ENCODE results near the gene CACNA2D4. TPM values are rescaled to one million over a fixed set of nuclear protein-coding genes. Genes with fewer than 3 reads are reported as not detected.

CACNA2D4 gene
- total RNA-seq, 1 donor from 2014 or later, result 2.8 TPM

DNA sequence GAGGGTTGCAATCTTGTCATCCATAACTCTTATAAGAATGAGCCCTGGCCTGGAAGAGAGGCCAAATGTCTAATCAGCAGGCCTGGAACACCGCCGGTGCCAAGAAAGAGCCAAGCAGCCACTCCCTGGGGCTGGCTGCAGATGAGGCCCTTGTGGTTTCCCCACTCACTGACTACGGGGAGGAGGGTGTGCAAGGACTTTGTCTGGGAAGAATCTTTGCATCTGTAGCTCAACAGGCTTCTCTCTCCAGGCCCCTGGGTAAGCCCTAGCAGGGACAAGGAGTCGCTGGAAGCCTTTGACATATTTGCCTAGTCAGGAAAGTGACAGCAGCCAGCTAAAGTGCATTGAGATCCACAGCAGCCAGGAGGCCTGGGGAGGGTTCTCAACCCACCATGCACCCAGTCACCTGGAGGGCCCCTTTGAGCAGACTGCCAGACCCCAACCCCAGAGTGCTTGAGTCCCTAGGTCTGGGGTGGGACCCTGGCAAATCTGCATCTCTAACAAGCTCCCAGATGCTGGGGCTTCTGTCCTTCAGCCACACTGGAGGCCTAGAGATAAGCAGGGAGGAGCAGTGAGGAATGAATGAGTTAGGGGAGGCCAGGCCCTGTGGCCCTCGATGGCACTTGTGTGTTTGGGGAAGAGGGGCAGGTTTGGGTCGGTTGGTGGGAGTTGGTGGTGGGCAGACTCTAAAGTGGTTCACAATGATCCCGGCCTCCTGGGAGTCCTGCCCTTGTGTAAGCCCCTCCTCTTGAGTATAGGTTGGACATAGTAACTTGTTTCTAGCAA, 112.0 kb downstream of the CACNA2D4 start:
- ATAC-seq (ENCODE audit: low read depth) (no peak), DNase-seq (no peak)
- Mint-ChIP-seq H3K4me1 (peaks cover 5% of the 10 kb centered on the region), H3K27ac (no peak overlapping the region), H3K36me3 (ENCODE audit: low read depth) (no peaks in the 10 kb centered on the region), H3K27me3 (peaks cover 2% of the 10 kb centered on the region), H3K4me3 (no peak overlapping the region), H3K9me3 (peaks cover 2% of the 10 kb centered on the region)
- ChIA-PET POLR2A (no interaction called here), CTCF (no interaction called here)
- TF ChIP-seq, protein P1, sequence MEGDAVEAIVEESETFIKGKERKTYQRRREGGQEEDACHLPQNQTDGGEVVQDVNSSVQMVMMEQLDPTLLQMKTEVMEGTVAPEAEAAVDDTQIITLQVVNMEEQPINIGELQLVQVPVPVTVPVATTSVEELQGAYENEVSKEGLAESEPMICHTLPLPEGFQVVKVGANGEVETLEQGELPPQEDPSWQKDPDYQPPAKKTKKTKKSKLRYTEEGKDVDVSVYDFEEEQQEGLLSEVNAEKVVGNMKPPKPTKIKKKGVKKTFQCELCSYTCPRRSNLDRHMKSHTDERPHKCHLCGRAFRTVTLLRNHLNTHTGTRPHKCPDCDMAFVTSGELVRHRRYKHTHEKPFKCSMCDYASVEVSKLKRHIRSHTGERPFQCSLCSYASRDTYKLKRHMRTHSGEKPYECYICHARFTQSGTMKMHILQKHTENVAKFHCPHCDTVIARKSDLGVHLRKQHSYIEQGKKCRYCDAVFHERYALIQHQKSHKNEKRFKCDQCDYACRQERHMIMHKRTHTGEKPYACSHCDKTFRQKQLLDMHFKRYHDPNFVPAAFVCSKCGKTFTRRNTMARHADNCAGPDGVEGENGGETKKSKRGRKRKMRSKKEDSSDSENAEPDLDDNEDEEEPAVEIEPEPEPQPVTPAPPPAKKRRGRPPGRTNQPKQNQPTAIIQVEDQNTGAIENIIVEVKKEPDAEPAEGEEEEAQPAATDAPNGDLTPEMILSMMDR (IDR thresholded peaks at IDR 0.05), result no peak
- intact Hi-C loops (cut with micrococcal nuclease), result no loop called here

DNA sequence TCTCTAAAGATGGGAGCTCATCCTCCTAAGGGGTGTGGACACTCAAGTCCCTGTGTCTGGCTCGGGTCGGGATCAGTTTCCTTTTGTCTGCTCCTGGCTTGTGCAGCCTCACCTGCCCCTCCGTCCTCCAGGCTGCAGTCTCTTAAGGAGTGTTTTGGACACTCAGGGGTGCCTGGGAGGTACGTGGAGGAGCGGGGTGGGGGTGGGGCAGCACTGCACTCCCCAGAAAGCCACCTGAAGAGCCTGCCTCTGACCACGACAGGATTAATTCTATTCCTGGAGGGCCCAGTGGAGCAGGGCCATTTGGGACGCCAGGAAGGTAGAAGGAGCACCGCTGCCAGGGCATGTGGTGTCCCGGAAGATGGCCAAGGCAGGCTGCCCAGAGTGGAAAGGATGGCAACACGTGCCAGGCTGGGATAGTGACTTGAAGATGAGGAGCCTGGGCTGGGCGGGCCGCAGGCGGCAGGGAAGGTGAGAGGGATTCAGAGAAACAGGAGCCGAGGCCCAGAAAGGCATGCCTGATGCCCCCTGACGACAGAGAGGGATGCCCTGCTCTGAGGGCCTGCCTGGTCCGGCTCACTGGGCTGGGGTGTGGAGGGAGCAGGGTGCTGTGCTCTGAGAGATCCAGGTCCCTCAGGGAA, 112.9 kb downstream of the CACNA2D4 start:
- ATAC-seq (ENCODE audit: low read depth), result no peak
- H3K27ac Mint-ChIP-seq, result no peak overlapping the region
- ChIA-PET CTCF (no interaction called here), POLR2A (no interaction called here)
- H3K9me3 Mint-ChIP-seq, result peaks cover 2% of the 10 kb centered on the region
- intact Hi-C loops (cut with micrococcal nuclease), result loop anchor here (2.0 kb wide), 1 partner anchor 37 kb away; no protein-coding TSS in a partner anchor
- H3K4me1 Mint-ChIP-seq, result peaks cover 15% of the 10 kb centered on the region
- H3K36me3 Mint-ChIP-seq (ENCODE audit: low read depth), result no peaks in the 10 kb centered on the region
- peaks cover 2% of the 10 kb centered on the region for H3K27me3 Mint-ChIP-seq
- TF ChIP-seq, protein P1 (IDR thresholded peaks at IDR 0.05), result no peak
- H3K4me3 Mint-ChIP-seq, result no peak overlapping the region
- DNase-seq, result no peak

DNA sequence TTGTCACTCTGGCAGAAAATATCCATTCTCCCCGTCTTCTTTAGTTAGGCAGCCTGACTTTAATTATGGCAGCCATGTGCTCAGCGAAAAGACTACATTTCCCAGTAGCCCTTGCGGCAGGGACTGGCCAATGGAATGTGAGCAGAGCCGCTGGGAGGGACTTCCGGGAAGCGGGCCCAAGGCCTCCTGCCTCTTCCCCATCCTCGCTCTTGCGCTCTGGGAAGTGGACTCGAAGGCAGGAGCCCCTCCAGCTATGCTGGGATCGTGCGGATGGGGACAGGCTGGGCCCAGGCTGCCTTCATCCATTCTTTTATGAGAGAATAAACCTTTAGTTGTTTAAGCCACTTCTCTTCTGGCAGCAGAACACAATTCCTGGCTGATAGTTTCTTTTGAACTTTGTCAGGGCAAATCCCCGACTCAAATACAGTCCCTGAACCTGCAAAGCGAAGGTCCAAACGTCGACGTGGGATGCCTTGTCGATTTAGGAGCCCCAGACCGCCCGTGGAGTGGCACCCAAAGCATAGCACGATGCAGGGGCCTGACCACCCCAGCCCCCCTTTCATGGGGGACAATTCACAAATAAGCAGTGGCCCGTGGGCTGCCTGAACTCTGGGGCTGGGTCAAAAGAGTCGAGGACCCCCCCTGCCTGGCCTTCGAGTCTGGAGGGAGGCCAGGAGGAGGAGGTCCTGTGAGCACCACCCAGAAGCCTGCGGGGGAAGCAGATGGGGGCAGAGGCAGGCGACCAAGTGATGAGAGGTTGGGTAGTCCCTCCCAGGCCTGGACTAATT, 113.7 kb downstream of the CACNA2D4 start:
- ChIA-PET POLR2A (no interaction called here), CTCF (no interaction called here)
- ATAC-seq (ENCODE audit: low read depth) (peak; percentile 75), DNase-seq (peak; percentile 65)
- peak overlapping the region; percentile 30 for H3K4me3 Mint-ChIP-seq
- H3K27ac Mint-ChIP-seq, result peak overlapping the region; percentile 74
- intact Hi-C loops (cut with micrococcal nuclease), result loop anchor here (1.0 to 2.0 kb wide), 2 partner anchors 8 to 38 kb away; no protein-coding TSS in a partner anchor
- no peaks in the 10 kb centered on the region for H3K36me3 Mint-ChIP-seq (ENCODE audit: low read depth)
- no peaks in the 10 kb centered on the region for H3K27me3 Mint-ChIP-seq
- TF ChIP-seq, protein P1 (IDR thresholded peaks at IDR 0.05), result no peak
- H3K9me3 Mint-ChIP-seq, result peaks cover 2% of the 10 kb centered on the region
- peaks cover 22% of the 10 kb centered on the region for H3K4me1 Mint-ChIP-seq

DNA sequence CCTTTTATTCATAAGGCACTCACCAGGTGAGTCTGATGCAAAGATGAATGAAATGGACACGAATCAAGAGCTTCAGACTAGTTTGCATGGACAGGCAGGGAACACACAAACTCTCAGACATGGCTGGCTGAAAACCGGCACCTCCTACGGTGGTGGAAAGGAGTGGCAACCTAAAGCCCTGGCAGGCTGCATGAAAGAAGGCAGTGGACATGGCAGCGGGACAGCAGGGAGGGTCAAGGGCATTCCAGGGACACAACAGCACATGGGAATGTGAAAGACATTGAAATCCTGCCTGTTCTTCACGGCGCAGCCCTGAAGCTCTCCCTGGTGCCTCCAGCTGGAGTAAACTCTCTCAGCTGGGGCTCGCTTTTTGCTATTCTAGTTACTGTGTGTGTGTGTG, 114.7 kb downstream of the CACNA2D4 start:
- CTCF ChIA-PET, result interaction anchor here (10.4 kb wide), 1 partner anchor 137 kb away, joined by 205 read pairs; no protein-coding TSS in a partner anchor
- ATAC-seq (ENCODE audit: low read depth) (no peak), DNase-seq (no peak)
- intact Hi-C loops (cut with micrococcal nuclease), result loop anchor here (1.0 to 2.0 kb wide), 2 partner anchors 7 to 39 kb away; no protein-coding TSS in a partner anchor
- Mint-ChIP-seq H3K36me3 (ENCODE audit: low read depth) (no peaks in the 10 kb centered on the region), H3K4me1 (peaks cover 22% of the 10 kb centered on the region), H3K4me3 (no peak overlapping the region), H3K27ac (no peak overlapping the region), H3K27me3 (no peaks in the 10 kb centered on the region), H3K9me3 (peaks cover 2% of the 10 kb centered on the region)
- POLR2A ChIA-PET, result no interaction called here
- TF ChIP-seq, protein P1 (IDR thresholded peaks at IDR 0.05), result no peak
